H9 (cell line): ENCODE measurements around the gene PRR5L. TPM values are rescaled to one million over a fixed set of nuclear protein-coding genes. Genes with fewer than 3 reads are reported as not detected.

Experiments used
- DNase-seq: peaks from one replicate; pipeline ENCODE4 v3.0.0-alpha.2; 2017
- H2AFZ ChIP-seq: one replicate; pipeline ENCODE4 v1.6.1; 2013; ENCODE audit warnings: mild to moderate bottlenecking, low read length, control low read depth, moderate library complexity
- H2AK5ac ChIP-seq: 2 replicates; pipeline ENCODE4 v1.6.1; 2013; ENCODE audit warnings: low read length, control low read depth, mixed read lengths; ENCODE audit not compliant: insufficient read length
- H2BK120ac ChIP-seq: one replicate; pipeline ENCODE4 v1.6.1; 2013; ENCODE audit warnings: low read depth, mild to moderate bottlenecking, low read length, control low read depth, inconsistent platforms; ENCODE audit not compliant: poor library complexity, severe bottlenecking
- H2BK12ac ChIP-seq: 2 replicates; pipeline ENCODE4 v1.6.1; 2013; ENCODE audit warnings: low read length, control low read depth, mixed read lengths, low read depth; ENCODE audit not compliant: insufficient read length
- H2BK15ac ChIP-seq: 2 replicates; pipeline ENCODE4 v1.6.1; 2013; ENCODE audit warnings: low read depth, low read length, control low read depth
- H2BK20ac ChIP-seq: one replicate; pipeline ENCODE4 v1.6.1; 2013; ENCODE audit warnings: low read depth, mild to moderate bottlenecking, low read length, control low read depth, inconsistent platforms; ENCODE audit not compliant: poor library complexity, severe bottlenecking
- H2BK5ac ChIP-seq: 2 replicates; pipeline ENCODE4 v1.6.1; 2013; ENCODE audit warnings: low read length, control low read depth, mixed read lengths; ENCODE audit not compliant: insufficient read length
- H3K14ac ChIP-seq: 2 replicates; pipeline ENCODE4 v1.6.1; 2013; ENCODE audit warnings: low read length, control low read depth; ENCODE audit not compliant: insufficient read depth
- H3K18ac ChIP-seq: 2 replicates; pipeline ENCODE4 v1.6.1; 2013; ENCODE audit warnings: low read depth, mild to moderate bottlenecking, mixed read lengths, low read length, control low read depth; ENCODE audit not compliant: insufficient read length
- H3K23ac ChIP-seq: 2 replicates; pipeline ENCODE4 v1.6.1; 2013; ENCODE audit warnings: low read length, control low read depth, mixed read lengths, low read depth; ENCODE audit not compliant: insufficient read length
- H3K23me2 ChIP-seq: 2 replicates; pipeline ENCODE4 v1.6.1; 2013; ENCODE audit warnings: low read depth, mild to moderate bottlenecking, mixed read lengths, low read length, control low read depth; ENCODE audit not compliant: insufficient read length, poor library complexity, severe bottlenecking
- H3K27ac ChIP-seq: 2 replicates; pipeline ENCODE4 v1.5.1; 2013; ENCODE audit warnings: low read length, control low read depth, mixed read lengths, low read depth; ENCODE audit not compliant: insufficient read length
- H3K27me3 ChIP-seq: 2 replicates; pipeline ENCODE4 v1.6.1; 2013; ENCODE audit warnings: low read length, control low read depth, inconsistent platforms; ENCODE audit not compliant: insufficient read depth
- H3K4ac ChIP-seq: 2 replicates; pipeline ENCODE4 v1.6.1; 2013; ENCODE audit warnings: low read depth, mild to moderate bottlenecking, control low read depth, inconsistent platforms, low read length, moderate library complexity
- H3K4me1 ChIP-seq: 2 replicates; pipeline ENCODE4 v1.6.1; 2013; ENCODE audit warnings: low read length, control low read depth, inconsistent platforms; ENCODE audit not compliant: insufficient read depth
- H3K4me2 ChIP-seq: 2 replicates; pipeline ENCODE4 v1.6.1; 2013; ENCODE audit warnings: low read length, control low read depth, mixed read lengths; ENCODE audit not compliant: insufficient read length, insufficient read depth
- H3K56ac ChIP-seq: 2 replicates; pipeline ENCODE4 v1.6.1; 2013; ENCODE audit warnings: low read depth, mild to moderate bottlenecking, mixed read lengths, low read length, control low read depth; ENCODE audit not compliant: insufficient read length
- H3K79me1 ChIP-seq: 2 replicates; pipeline ENCODE4 v1.6.1; 2013; ENCODE audit warnings: low read depth, mild to moderate bottlenecking, moderate library complexity, low read length, control low read depth, inconsistent platforms; ENCODE audit not compliant: insufficient read depth, poor library complexity, severe bottlenecking
- H3K79me2 ChIP-seq: 2 replicates; pipeline ENCODE4 v1.6.1; 2013; ENCODE audit warnings: low read length, control low read depth, inconsistent platforms; ENCODE audit not compliant: insufficient read depth
- H3K9ac ChIP-seq: 2 replicates; pipeline ENCODE4 v1.6.1; 2013; ENCODE audit warnings: low read length, control low read depth, mixed read lengths; ENCODE audit not compliant: insufficient read length; ENCODE audit errors: extremely low read depth
- H3K9me3 ChIP-seq: one replicate; pipeline ENCODE4 v1.6.1; 2013; ENCODE audit warnings: low read depth, low read length, inconsistent platforms; ENCODE audit not compliant: control insufficient read depth
- H3T11ph ChIP-seq: one replicate; pipeline ENCODE4 v1.6.1; 2013; ENCODE audit warnings: mild to moderate bottlenecking, low read length, control low read depth, inconsistent platforms
- H4K20me1 ChIP-seq: one replicate; pipeline ENCODE4 v1.6.1; 2013; ENCODE audit not compliant: control insufficient read depth, insufficient read length, insufficient read depth
- H4K5ac ChIP-seq: 2 replicates; pipeline ENCODE4 v1.6.1; 2013; ENCODE audit warnings: low read depth, mild to moderate bottlenecking, mixed read lengths, low read length, control low read depth; ENCODE audit not compliant: insufficient read length
- H4K8ac ChIP-seq: replicated peaks from 2 replicates; pipeline ENCODE4 v1.6.1; 2013; ENCODE audit warnings: low read length, control low read depth, mixed read lengths, low read depth; ENCODE audit not compliant: insufficient read length
- H4K91ac ChIP-seq: 2 replicates; pipeline ENCODE4 v1.6.1; 2013; ENCODE audit warnings: low read depth, mild to moderate bottlenecking, moderate library complexity, mixed read lengths, low read length, control low read depth; ENCODE audit not compliant: insufficient read length
- H3K27ac Mint-ChIP-seq, 3 experiments: 2 replicates in 2 of 3; 3 replicates in 1 of 3; pipeline ENCODE4 v1.8.0; 2020 to 2021; ENCODE audit warnings: mixed read lengths in 3 of 3, mild to moderate bottlenecking in 1 of 3, moderate library complexity in 1 of 3
- H3K27me3 Mint-ChIP-seq: 2 replicates; pipeline ENCODE4 v1.8.0; 2021; ENCODE audit warnings: low read depth, mild to moderate bottlenecking, moderate library complexity, mixed read lengths
- H3K36me3 Mint-ChIP-seq, 3 experiments: 2 replicates in 2 of 3; 3 replicates in 1 of 3; pipeline ENCODE4 v1.8.0; 2020 to 2021; ENCODE audit warnings: low read depth in 3 of 3, mixed read lengths in 3 of 3; ENCODE audit not compliant: insufficient read depth in 1 of 3
- H3K4me1 Mint-ChIP-seq, 2 experiments: 2 replicates each; pipeline ENCODE4 v1.8.0; 2020; ENCODE audit warnings: mixed read lengths in 2 of 2
- H3K4me3 Mint-ChIP-seq, 2 experiments: 2 replicates in 1 of 2; 3 replicates in 1 of 2; pipeline ENCODE4 v1.8.0; 2020 to 2021; ENCODE audit warnings: mild to moderate bottlenecking in 2 of 2, mixed read lengths in 2 of 2, moderate library complexity in 1 of 2
- H3K9me3 Mint-ChIP-seq, 2 experiments: 2 replicates in 1 of 2; 3 replicates in 1 of 2; pipeline ENCODE4 v1.8.0; 2020; ENCODE audit warnings: mild to moderate bottlenecking in 2 of 2, mixed read lengths in 2 of 2, moderate library complexity in 1 of 2
- CTCF ChIP-seq: fragments of 200-600 bp; sonication (generic); conservative IDR thresholded peaks from 3 replicates; pipeline ENCODE4 v1.8.0; 2021; ENCODE audit warnings: antibody characterized with exemption, mild to moderate bottlenecking
- WGBS: extraction: QIAGEN DNeasy Blood & Tissue Kit; methylation state at CpG from one replicate; pipeline ENCODE4 v1.1.7; 2013; ENCODE audit warnings: missing lambda C conversion rate, low lambda C conversion rate, mixed read lengths; ENCODE audit not compliant: insufficient read length; ENCODE audit errors: extremely low coverage; 5-methylcytosine and 5-hydroxymethylcytosine counted together
- total RNA-seq: library from RNA; stranded (reverse); gene quantifications from 2 replicates; pipeline ENCODE4 v1.2.1, GENCODE V29; 2021

Gene PRR5L
- total RNA-seq, 1 experiment from 2014 or later, result 5.6 TPM

GRCh38 chr11:36426226-36426848 lies 130.2 kb downstream of the PRR5L start:
- H3K23me2 ChIP-seq, result no peaks in the 10 kb centered on the region
- no peak for DNase-seq
- Mint-ChIP-seq H3K27me3 (no peaks in the 10 kb centered on the region; the same call in 1 of the 2 replicates), H3K27ac (peak overlapping the region in 1 of 3 experiments; percentile 47; a peak in 1 of 7 replicates), H3K9me3 (no peaks in the 10 kb centered on the region), H3K36me3 (no peaks in the 10 kb centered on the region), H3K4me1 (peaks cover 0 to 2% of the 10 kb centered on the region in 2 experiments; a peak in 2 of 4 replicates), H3K4me3 (no peak overlapping the region)
- no peak for TF ChIP-seq CTCF
- no CpG with 5 or more reads among the region's 4 CpGs for WGBS
- no peak overlapping the region for H2BK5ac ChIP-seq
- no peak overlapping the region for H2BK120ac ChIP-seq
- H3K9ac ChIP-seq, result no peak overlapping the region
- H3K4ac ChIP-seq, result no peak overlapping the region
- H3K79me2 ChIP-seq, result no peaks in the 10 kb centered on the region
- no peaks in the 10 kb centered on the region for H3K4me1 ChIP-seq
- H4K20me1 ChIP-seq, result no peaks in the 10 kb centered on the region
- H3K14ac ChIP-seq, result no peak overlapping the region
- H3K4me2 ChIP-seq, result no peak overlapping the region
- no peak overlapping the region for H2BK20ac ChIP-seq
- H3K18ac ChIP-seq, result no peak overlapping the region
- H3K79me1 ChIP-seq, result no peaks in the 10 kb centered on the region
- H2BK15ac ChIP-seq, result no peak overlapping the region
- no peak overlapping the region for H3K56ac ChIP-seq
- H3K23ac ChIP-seq, result no peak overlapping the region
- no peaks in the 10 kb centered on the region for H3K9me3 ChIP-seq
- H4K5ac ChIP-seq, result no peak overlapping the region
- H2AFZ ChIP-seq, result no peak overlapping the region
- no peak overlapping the region for H2AK5ac ChIP-seq
- H3T11ph ChIP-seq, result no peak overlapping the region
- H2BK12ac ChIP-seq, result no peak overlapping the region
- H4K8ac ChIP-seq, result no peak overlapping the region
- H3K27ac ChIP-seq, result no peak overlapping the region
- no peak overlapping the region for H4K91ac ChIP-seq
- no peaks in the 10 kb centered on the region for H3K27me3 ChIP-seq
